ENCODE data around the gene TFR2. TPM values are rescaled to one million over a fixed set of nuclear protein-coding genes. Genes with fewer than 3 reads are reported as not detected.

The TFR2 gene
- total and polyA plus RNA-seq, 2 of the 4 experiments (the other 2 are of a cell fraction) = 0.18 to 0.50 TPM

- Histone ChIP-seq H2AFZ (replicated peaks; ENCODE audit: low read length, poor library complexity) (peak overlapping the region; percentile 90), H2BK120ac (ENCODE audit: low read depth, low read length) (0 out of 2 replicates have a peak overlapping the region, but pooled peaks have one; percentile 10), H4K5ac (ENCODE audit: low read depth, low read length) (no peak overlapping the region), H2AK9ac (replicated peaks; ENCODE audit: low read depth, low read length, poor library complexity) (peak overlapping the region; percentile 89), H4K8ac (ENCODE audit: low read depth in 2 of 2, low read length in 2 of 2) (peak overlapping the region in 1 of 2 experiments; percentile 52; a peak in 1 of 4 replicates), H3K79me1 (ENCODE audit: low read depth in 1 of 2, low read length in 2 of 2) (no peaks in the 10 kb centered on the region), H3K9me3 (ENCODE audit: control insufficient read depth, insufficient read depth, low read length) (no peaks in the 10 kb centered on the region), H3K27me3 (ENCODE audit: control insufficient read depth, insufficient read depth, low read length) (peaks cover under 1% of the 10 kb centered on the region; the same call in 1 of the 2 replicates), H2BK15ac (ENCODE audit: low read depth, low read length) (no peak overlapping the region), H4K20me1 (ENCODE audit: insufficient read depth, low read length) (no peaks in the 10 kb centered on the region; the same call in 1 of the 2 replicates), H3K9me1 (ENCODE audit: insufficient read depth, low read length) (peaks cover 7% of the 10 kb centered on the region; the same call in 1 of the 2 replicates), H3K27ac (ENCODE audit: insufficient read depth, low read length) (no peak overlapping the region; the same call in 1 of the 2 replicates), H3K36me3 (ENCODE audit: control insufficient read depth, insufficient read depth, low read length) (no peaks in the 10 kb centered on the region), H3K4ac (ENCODE audit: low read depth, low read length) (0 out of 2 replicates have a peak overlapping the region, but pooled peaks have one; percentile 10), H2AK5ac (ENCODE audit: low read depth, low read length) (peak overlapping the region; percentile 11), H3K18ac (ENCODE audit: low read depth, low read length) (no peak overlapping the region), H2BK5ac (ENCODE audit: low read depth, low read length, poor library complexity, severe bottlenecking) (no peak overlapping the region), H3K56ac (ENCODE audit: extremely low read depth, insufficient read depth, low read length) (no peak overlapping the region), H3K4me1 (ENCODE audit: control insufficient read depth, insufficient read depth, low read length) (no peaks in the 10 kb centered on the region), H4K91ac (ENCODE audit: insufficient read depth, low read depth, low read length) (peak overlapping the region; percentile 21; the same call in 1 of the 2 replicates), H3K14ac (replicated peaks; ENCODE audit: low read depth, low read length) (no peak overlapping the region), H3K23ac (ENCODE audit: low read depth, low read length) (0 out of 2 replicates have a peak overlapping the region, but pooled peaks have one; percentile 11), H3K4me2 (ENCODE audit: low read depth, low read length) (peak overlapping the region; percentile 93), H3K4me3 (ENCODE audit: insufficient read depth, low read depth, low read length) (peak overlapping the region; percentile 33), H2BK20ac (ENCODE audit: low read depth, low read length) (no peak overlapping the region), H3K9ac (ENCODE audit: low read depth, low read length) (peak overlapping the region; percentile 29; the same call in 1 of the 2 replicates)
- dilution Hi-C loops (cut with HindIII; ENCODE audit: low sequenced_read_pairs, unreplicated experiment) (no loop called here), intact Hi-C loops (cut with micrococcal nuclease) (no loop called here), in situ Hi-C loops (cut with MboI; ENCODE audit: low sequenced_read_pairs) (no loop called here)
- TF ChIP-seq BHLHE40 (IDR thresholded peaks at IDR 0.05; ENCODE audit: low read depth, low read length) (no peak), RFX5 (IDR thresholded peaks at IDR 0.05; ENCODE audit: low read depth, low read length) (no peak), RCOR1 (IDR thresholded peaks at IDR 0.05; ENCODE audit: insufficient replicate concordance, low read length) (no peak), SMC3 (IDR thresholded peaks at IDR 0.05; ENCODE audit: low read depth, low read length) (no peak), NFE2L2 (IDR thresholded peaks at IDR 0.05; ENCODE audit: low read depth, low read length) (no peak), POLR2A (IDR thresholded peaks at IDR 0.05; ENCODE audit: low read depth, low read length) (no peak), ELK1 (IDR thresholded peaks at IDR 0.05; ENCODE audit: borderline replicate concordance, low read depth, low read length) (no peak), MXI1 (IDR thresholded peaks at IDR 0.05; ENCODE audit: borderline replicate concordance, low read depth, low read length) (0 out of 2 replicates have a peak, but pooled peaks have one; percentile 17), MAZ (IDR thresholded peaks at IDR 0.05; ENCODE audit: borderline replicate concordance, low read depth, low read length) (peak; percentile 65; the same call in 1 of the 2 replicates), USF2 (IDR thresholded peaks at IDR 0.05; ENCODE audit: low read depth, low read length) (no peak)
- no TSS peak for BruUV-seq (replicated peaks)
- ChIA-PET POLR2A (ENCODE audit: unreplicated experiment) (no interaction called here), CTCF (interaction anchor here (1.0 kb wide), 1 partner anchor 8 kb away, joined by 5 read pairs; no protein-coding TSS in a partner anchor)
- peak; percentile 81 for DNase-seq
- peak; percentile 100 for ATAC-seq (ENCODE audit: low read depth)
- WGBS, 2 experiments (ENCODE audit: extremely low coverage in 2 of 2, insufficient read length in 1 of 2) = 6% methylated on average over 7 of the region's 37 CpGs; no CpG with 5 or more reads in 1 of the 2 experiments
Measured at GRCh38 chr7:100626530-100627237, 14.7 kb downstream of the TFR2 start.

Data from IMR-90 (cell line).